Pancreas (tissue), 10 donors: Measurements from ENCODE around the gene SUCLG2. TPM values are rescaled to one million over a fixed set of nuclear protein-coding genes. Genes with fewer than 3 reads are reported as not detected.

Source experiments
- ATAC-seq, 4 donors: fragments of 200-7000 bp; cut with Tn5 transposase; one replicate each; pipeline versions ENCODE4 v1.8.0 to v1.9.1; 2020; ENCODE audit warnings: mild to moderate bottlenecking in 4 of 4, moderate library complexity in 4 of 4
- DNase-seq, 6 donors: peaks; one replicate each; pipeline ENCODE4 v3.0.0-alpha.2; 2020
- FAIRE-seq: peaks from 2 replicates; lab custom pipeline; 2012; peaks lifted over from hg19 to GRCh38; lab: Jason Lieb, UNC
- H3K27ac ChIP-seq, 4 donors: fragments of 200-600 bp; sonication (generic); 1 replicate in 3 of 4; 2 replicates in 1 of 4; pipeline versions ENCODE4 v1.5.0 to v1.8.0; 2020
- H3K27me3 ChIP-seq, 4 donors: fragments of 200-600 bp; one replicate each; pipeline ENCODE4 v1.8.0; 2021
- H3K36me3 ChIP-seq, 3 donors: fragments of 200-600 bp; sonication (generic) in 1 of 3; one replicate each; pipeline versions ENCODE4 v1.5.0 to v1.8.0; 2020 to 2021
- H3K4me1 ChIP-seq, 3 donors: fragments of 200-600 bp; one replicate each; pipeline ENCODE4 v1.8.0; 2021
- H3K4me3 ChIP-seq, 4 donors: fragments of 200-600 bp; sonication (generic) in 2 of 4; one replicate each; pipeline versions ENCODE4 v1.5.0 to v1.8.0; 2020 to 2021
- H3K9me3 ChIP-seq, 4 donors: fragments of 200-600 bp; one replicate each; pipeline ENCODE4 v1.8.0; 2021
- WGBS, 2 donors: extraction: QIAGEN DNeasy Blood & Tissue Kit; methylation state at CpG; one replicate each; pipeline ENCODE4 v1.1.7; 2013; 5-methylcytosine and 5-hydroxymethylcytosine counted together
- intact Hi-C, 3 donors: fragments of 100-400 bp; cut with DNase I; formaldehyde crosslinking; loops; one replicate each; pipeline versions ENCODE4 v1.11.1 to v1.14.2; 2022
- polyA plus RNA-seq, 2 donors: library from polyadenylated mRNA; stranded (reverse); fragments of 200-250 nt; gene quantifications; one replicate each; pipeline ENCODE4 v1.2.3, GENCODE V29; 2013
- total RNA-seq, 6 donors: library from RNA; stranded (reverse); fragmentation: NEBNext Ultra II Directional in 4 of 6; extraction: Animal tissue kit (Norgen Biotek cat#: 25700) in 4 of 6; gene quantifications; one replicate each; pipeline versions ENCODE4 v1.2.1 to v1.2.4, GENCODE V29; 2021 to 2023
- TF ChIP-seq, protein P1 (sequence below), 4 donors: fragments of 200-600 bp; sonication (generic) in 3 of 4; IDR thresholded peaks; one replicate each; pipeline versions ENCODE4 v1.5.0 to v1.8.0; 2021; ENCODE audit warnings: antibody characterized with exemption in 4 of 4
- donor health status: healthy with polysubstance abuse.
- donor health status: DM: no; HTN: no; CAD: no; lungs with moderate emphysema.
- donor health status: DM: no; HTN: no; CAD: no.
- donor health status: control.
- donor health status: control.
- donor health status: Bipolar disorder and iron deficiency.
- donor health status: DM: yes; HTN: yes; CAD: no.
- donor health status: DM: no; HTN: no; CAD: no.
- donor health status: DM: no; HTN: no; CAD: no.
- donor health status: DM: yes; HTN: yes; CAD: no.

Gene SUCLG2
- total and polyA plus RNA-seq, 8 donors = 16.4 to 34.4 (median 28.9) TPM

- intact Hi-C loops = no loop called here
- Histone ChIP-seq H3K9me3 (no peaks in the 10 kb centered on the region), H3K27ac (no peak overlapping the region), H3K36me3 (no peaks in the 10 kb centered on the region), H3K4me1 (no peaks in the 10 kb centered on the region), H3K27me3 (no peaks in the 10 kb centered on the region), H3K4me3 (no peak overlapping the region)
- ATAC-seq (no peak), DNase-seq (no peak), FAIRE-seq (no peak)
- 95 to 98% methylated on average over 2 of the region's 2 CpGs for WGBS, 2 donors
- TF ChIP-seq, protein P1, sequence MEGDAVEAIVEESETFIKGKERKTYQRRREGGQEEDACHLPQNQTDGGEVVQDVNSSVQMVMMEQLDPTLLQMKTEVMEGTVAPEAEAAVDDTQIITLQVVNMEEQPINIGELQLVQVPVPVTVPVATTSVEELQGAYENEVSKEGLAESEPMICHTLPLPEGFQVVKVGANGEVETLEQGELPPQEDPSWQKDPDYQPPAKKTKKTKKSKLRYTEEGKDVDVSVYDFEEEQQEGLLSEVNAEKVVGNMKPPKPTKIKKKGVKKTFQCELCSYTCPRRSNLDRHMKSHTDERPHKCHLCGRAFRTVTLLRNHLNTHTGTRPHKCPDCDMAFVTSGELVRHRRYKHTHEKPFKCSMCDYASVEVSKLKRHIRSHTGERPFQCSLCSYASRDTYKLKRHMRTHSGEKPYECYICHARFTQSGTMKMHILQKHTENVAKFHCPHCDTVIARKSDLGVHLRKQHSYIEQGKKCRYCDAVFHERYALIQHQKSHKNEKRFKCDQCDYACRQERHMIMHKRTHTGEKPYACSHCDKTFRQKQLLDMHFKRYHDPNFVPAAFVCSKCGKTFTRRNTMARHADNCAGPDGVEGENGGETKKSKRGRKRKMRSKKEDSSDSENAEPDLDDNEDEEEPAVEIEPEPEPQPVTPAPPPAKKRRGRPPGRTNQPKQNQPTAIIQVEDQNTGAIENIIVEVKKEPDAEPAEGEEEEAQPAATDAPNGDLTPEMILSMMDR (IDR thresholded peaks at IDR 0.05) = no peak
These were observed 181.7 kb downstream of the SUCLG2 start for GRCh38 chr3:67472674-67473201.

DNA sequence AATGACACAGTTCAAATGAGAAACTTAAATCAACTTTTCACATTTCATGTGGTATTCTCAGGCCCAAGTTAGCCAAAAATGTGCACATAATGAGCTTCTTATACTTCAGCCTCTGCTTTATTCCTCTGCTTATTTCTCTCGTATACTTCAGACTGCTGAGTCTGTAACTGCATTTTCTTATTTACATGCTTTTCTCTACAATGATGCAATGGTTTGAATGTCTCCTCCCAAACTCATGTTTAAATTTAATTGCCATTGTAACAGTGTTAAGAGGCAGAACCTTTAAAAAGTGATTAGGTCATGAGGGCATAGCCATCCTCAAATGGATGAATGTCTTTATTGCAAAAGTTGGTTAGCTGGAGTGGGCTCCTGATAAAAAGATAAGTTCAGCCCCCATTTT is 184.2 kb downstream of the SUCLG2 start:
- no peak for ATAC-seq
- Histone ChIP-seq H3K36me3 (no peaks in the 10 kb centered on the region), H3K27me3 (no peaks in the 10 kb centered on the region), H3K4me3 (no peak overlapping the region), H3K27ac (no peak overlapping the region), H3K9me3 (no peaks in the 10 kb centered on the region), H3K4me1 (no peaks in the 10 kb centered on the region)
- no peak for DNase-seq
- TF ChIP-seq, protein P1 (IDR thresholded peaks at IDR 0.05) = no peak
- FAIRE-seq = no peak
- WGBS, 2 donors = 95 to 97% methylated on average over 1 of the region's 1 CpG
- intact Hi-C loops = no loop called here

DNA sequence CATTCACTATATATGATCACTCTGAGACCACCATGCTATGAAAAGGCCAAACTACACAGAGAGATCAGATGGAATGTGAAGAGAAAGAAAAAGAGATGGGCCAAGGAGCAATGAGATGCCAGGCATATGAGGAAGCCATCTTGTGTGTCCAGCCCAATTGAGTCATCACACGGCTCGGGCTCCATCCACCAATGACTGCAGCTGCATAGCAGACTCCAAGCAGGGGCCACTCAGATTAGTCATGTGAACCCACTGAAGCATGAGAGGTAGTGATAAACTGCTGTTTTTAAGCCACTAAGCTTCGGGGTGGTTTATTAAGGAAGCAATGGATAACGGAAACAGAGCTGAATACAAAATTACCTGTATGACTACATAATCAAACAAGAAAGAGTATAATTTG is 185.9 kb downstream of the SUCLG2 start:
- intact Hi-C loops = no loop called here
- TF ChIP-seq, protein P1 (IDR thresholded peaks at IDR 0.05) = no peak
- DNase-seq (no peak), ATAC-seq (no peak), FAIRE-seq (no peak)
- H3K4me1 ChIP-seq = no peaks in the 10 kb centered on the region
- no peaks in the 10 kb centered on the region for H3K9me3 ChIP-seq
- H3K27ac ChIP-seq = no peak overlapping the region
- no peaks in the 10 kb centered on the region for H3K36me3 ChIP-seq
- 96 to 98% methylated on average over 4 of the region's 4 CpGs for WGBS, 2 donors
- no peak overlapping the region for H3K4me3 ChIP-seq
- H3K27me3 ChIP-seq = no peaks in the 10 kb centered on the region

- FAIRE-seq (no peak), ATAC-seq (no peak), DNase-seq (no peak)
- Histone ChIP-seq H3K4me3 (no peak overlapping the region), H3K27me3 (no peaks in the 10 kb centered on the region), H3K27ac (no peak overlapping the region), H3K4me1 (no peaks in the 10 kb centered on the region), H3K9me3 (no peaks in the 10 kb centered on the region), H3K36me3 (no peaks in the 10 kb centered on the region)
- intact Hi-C loops = no loop called here
- TF ChIP-seq, protein P1 (IDR thresholded peaks at IDR 0.05) = no peak
- whole genome bisulfite sequencing, 2 donors = 83% methylated on average over 2 of the region's 2 CpGs
These were observed 190.8 kb downstream of the SUCLG2 start for GRCh38 chr3:67463656-67464055.

- 96 to 97% methylated on average over 5 of the region's 5 CpGs for WGBS, 2 donors
- H3K4me3 ChIP-seq = no peak overlapping the region
- ATAC-seq (no peak), DNase-seq (no peak), FAIRE-seq (no peak)
- no peaks in the 10 kb centered on the region for H3K36me3 ChIP-seq
- intact Hi-C loops = no loop called here
- no peaks in the 10 kb centered on the region for H3K27me3 ChIP-seq
- no peak overlapping the region for H3K27ac ChIP-seq
- TF ChIP-seq, protein P1 (IDR thresholded peaks at IDR 0.05) = no peak
- H3K9me3 ChIP-seq = no peaks in the 10 kb centered on the region
- H3K4me1 ChIP-seq = no peaks in the 10 kb centered on the region
These were observed 192.2 kb downstream of the SUCLG2 start for GRCh38 chr3:67462187-67462586.
